ENCODE results near the gene ERBB3.
"Not testable (repeated sequence)": the region's sequence is repeated elsewhere in the genome, so short reads cannot be mapped to it uniquely, and the experiment has no call there.

The ERBB3 gene

DNA sequence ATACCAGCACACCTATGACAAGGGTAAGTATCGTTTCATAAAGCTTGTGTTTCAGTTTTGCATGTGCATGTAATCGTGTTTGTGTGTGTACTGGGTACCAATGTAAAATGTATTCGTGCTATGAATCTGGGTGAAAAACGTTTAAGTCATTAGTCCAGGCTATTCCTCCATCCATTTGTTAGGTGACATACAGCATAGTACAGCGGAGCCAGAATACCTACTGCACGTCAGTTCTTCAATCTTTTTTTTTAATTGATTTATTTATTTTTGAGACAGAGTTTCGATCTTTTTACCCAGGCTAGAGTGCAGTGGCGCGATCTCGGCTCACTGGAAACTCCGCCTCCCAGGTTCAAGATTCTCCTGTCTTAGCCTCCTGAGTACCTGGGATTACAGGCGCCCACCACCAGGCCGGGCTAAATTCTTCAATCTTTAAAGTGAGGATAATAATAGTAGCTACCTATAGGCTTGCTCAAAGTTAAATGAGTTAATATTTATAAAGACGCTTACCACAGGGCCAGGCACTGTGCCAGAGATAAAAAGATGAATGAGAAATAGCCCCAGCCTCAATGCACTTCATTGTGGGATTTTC, 38.9 kb upstream of the ERBB3 start:
- no peak for DNase-seq (ENCODE audit: low spot score)
- TF ChIP-seq, protein P1, sequence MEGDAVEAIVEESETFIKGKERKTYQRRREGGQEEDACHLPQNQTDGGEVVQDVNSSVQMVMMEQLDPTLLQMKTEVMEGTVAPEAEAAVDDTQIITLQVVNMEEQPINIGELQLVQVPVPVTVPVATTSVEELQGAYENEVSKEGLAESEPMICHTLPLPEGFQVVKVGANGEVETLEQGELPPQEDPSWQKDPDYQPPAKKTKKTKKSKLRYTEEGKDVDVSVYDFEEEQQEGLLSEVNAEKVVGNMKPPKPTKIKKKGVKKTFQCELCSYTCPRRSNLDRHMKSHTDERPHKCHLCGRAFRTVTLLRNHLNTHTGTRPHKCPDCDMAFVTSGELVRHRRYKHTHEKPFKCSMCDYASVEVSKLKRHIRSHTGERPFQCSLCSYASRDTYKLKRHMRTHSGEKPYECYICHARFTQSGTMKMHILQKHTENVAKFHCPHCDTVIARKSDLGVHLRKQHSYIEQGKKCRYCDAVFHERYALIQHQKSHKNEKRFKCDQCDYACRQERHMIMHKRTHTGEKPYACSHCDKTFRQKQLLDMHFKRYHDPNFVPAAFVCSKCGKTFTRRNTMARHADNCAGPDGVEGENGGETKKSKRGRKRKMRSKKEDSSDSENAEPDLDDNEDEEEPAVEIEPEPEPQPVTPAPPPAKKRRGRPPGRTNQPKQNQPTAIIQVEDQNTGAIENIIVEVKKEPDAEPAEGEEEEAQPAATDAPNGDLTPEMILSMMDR (IDR thresholded peaks at IDR 0.05; ENCODE audit: extremely low read depth, missing control alignments): no peak

DNA sequence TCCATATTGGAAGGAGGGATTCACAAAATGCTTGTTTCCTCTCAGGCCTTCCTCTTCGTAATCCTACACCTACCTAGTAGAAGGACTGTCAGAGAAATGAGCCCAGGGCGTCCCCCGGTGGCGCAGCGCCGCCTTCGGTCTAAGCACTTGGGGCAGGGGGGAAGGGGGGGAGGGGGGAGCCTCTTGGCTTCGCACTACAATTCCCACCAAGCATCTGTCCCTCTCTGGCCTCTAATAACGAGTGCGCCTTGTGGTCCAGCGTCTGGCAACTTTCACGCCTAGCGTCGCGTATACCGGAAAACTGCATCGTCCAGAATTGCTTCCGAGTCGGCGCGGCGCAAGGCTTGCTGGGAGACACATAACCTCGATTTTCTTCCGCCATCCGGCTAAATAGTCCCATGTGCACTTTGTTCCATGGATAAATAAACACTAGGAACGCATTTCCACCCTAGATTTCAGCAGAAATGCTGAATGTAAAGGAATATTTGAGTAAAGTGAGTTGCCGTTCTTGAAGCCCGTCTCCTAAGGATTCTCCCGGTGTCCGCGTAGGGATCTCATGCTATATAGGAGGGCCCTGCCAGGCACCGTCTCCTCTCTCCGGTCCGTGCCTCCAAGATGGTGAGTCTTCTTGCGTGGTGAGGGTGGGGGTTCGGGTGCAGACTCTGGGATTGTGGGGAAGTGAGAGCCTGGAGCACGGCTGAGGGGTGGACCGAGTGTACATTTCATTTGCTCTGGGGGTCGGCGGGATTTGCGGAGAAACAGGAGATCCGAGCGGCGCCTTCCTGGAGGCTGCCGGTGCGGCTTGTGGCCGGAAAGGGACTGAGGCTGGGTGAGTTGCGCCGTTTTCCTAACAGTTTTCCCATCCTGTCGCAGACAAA, 38.2 kb upstream of the ERBB3 start, which contains the start of gene RPS26:
RPS26 (plus strand) TSS at position 367 of the 878 bp plus-strand sequence; CDS start at position 616, 249 bp downstream.
- TF ChIP-seq, protein P1 (IDR thresholded peaks at IDR 0.05; ENCODE audit: extremely low read depth, missing control alignments): peak; percentile 50
- peak; percentile 86 for DNase-seq (ENCODE audit: low spot score)

DNA sequence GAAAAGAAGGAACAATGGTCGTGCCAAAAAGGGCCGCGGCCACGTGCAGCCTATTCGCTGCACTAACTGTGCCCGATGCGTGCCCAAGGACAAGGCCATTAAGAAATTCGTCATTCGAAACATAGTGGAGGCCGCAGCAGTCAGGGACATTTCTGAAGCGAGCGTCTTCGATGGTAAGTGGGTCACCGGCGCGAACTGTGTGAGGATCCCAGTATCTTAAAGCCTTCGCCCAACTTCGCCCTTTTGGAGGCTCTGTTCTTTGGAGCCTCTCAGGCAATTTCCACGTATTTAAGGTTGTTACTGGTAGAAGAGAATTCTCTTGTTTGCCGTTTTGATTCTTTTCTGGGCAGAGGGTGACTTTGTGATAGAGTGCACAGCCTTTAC, 37.5 kb upstream of the ERBB3 start:
- not testable (repeated sequence) for DNase-seq (ENCODE audit: low spot score)

DNA sequence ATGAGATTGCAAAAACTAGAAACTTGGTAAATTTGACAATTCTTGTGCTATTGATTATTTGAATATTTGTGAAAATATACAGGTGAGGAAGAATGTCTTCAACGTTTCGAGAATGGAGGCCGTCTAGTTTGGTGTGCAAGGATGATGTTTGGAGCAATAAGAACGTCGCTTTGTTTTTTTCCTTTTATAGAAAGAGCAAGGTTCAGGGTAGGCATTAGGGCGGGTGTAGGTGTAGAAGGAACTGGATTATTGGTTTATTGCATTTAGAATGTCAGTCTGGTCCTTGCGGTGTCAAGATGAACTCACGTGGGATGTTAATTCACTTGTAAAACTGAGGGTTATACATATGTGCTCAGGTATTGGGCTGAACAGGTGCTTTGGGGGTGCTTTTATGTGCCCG, 37.1 kb upstream of the ERBB3 start:
- no peak for DNase-seq (ENCODE audit: low spot score)
- TF ChIP-seq, protein P1 (IDR thresholded peaks at IDR 0.05; ENCODE audit: extremely low read depth, missing control alignments): no peak

DNA sequence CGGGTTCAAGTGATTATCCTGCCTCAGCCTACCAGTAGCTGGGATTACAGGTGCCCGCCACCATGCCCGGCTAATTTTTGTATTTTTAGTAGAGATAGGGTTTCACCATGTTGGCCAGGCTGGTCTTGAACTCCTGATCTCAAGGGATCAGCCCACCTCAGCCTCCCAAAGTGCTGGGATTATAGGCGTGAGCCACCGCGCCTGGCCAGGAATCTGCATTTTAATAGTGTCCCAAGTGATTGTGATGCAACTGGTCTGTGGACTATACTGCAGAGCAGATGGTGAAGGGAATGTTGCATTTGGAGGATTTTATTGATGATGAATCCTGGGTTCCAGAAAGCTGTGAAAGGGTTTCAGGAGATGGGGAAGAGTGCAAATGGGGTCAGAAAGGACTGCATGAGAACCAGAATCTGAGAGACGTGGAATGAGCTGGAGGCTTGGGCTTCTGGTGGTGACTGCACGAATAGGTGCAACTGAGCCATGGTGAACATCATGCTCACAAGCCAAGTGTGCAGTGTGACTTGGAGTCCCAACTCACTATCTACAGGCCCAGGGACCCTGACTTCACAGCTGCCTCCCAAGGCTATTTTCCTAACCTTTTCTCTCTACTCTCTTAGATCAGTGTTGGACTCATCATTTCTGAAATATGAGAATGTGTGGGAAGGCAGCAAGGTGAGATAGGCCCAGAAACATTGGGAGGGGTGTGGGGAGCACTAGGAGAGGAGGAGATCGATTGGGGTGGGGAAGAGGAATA, 33.8 kb upstream of the ERBB3 start:
- TF ChIP-seq, protein P1 (IDR thresholded peaks at IDR 0.05; ENCODE audit: extremely low read depth, missing control alignments): no peak
- no peak for DNase-seq (ENCODE audit: low spot score)

DNA sequence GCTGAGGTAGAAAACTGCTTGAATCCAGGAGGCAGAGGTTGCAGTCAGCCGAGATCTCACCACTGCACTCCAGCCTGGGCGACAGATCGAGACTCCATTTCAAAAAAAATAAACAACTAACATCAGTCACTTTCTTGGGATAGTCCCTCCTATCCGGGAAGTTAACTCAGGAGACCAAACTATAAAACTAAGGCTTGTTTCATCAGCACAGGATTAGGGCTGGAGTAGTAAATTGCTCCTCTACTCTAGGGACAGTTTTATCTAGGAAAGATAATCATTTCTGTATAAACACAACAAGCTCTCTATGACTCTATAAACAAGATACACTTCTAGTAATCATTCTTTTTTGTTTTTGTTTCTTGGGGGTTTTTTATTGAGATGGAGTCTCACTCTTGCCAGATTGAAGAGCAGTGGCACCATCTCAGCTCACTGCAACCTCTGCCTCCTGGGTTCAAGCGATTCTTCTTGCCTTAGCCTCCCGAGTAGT, 26.5 kb upstream of the ERBB3 start:
- DNase-seq (ENCODE audit: low spot score): no peak
- TF ChIP-seq, protein P1 (IDR thresholded peaks at IDR 0.05; ENCODE audit: extremely low read depth, missing control alignments): no peak

DNA sequence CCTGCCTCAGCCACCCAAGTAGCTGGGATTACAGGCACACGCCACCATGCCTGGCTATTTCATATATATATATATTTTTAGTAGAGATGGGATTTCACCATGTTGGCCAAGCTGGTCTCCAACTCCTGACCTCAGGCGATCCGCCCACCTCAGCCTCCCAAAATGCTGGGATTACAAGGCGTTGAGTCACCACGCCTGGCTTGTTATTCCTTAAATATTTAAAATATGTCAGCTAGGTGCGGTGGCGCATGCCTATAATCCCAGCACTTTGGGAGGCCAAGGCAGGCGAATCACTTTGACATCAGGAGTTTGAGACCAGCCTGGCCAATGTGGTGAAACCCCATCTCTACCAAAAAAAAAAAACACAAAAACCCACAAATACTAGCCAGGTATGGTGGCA, 20.0 kb upstream of the ERBB3 start:
- not testable (repeated sequence) for DNase-seq (ENCODE audit: low spot score)

DNA sequence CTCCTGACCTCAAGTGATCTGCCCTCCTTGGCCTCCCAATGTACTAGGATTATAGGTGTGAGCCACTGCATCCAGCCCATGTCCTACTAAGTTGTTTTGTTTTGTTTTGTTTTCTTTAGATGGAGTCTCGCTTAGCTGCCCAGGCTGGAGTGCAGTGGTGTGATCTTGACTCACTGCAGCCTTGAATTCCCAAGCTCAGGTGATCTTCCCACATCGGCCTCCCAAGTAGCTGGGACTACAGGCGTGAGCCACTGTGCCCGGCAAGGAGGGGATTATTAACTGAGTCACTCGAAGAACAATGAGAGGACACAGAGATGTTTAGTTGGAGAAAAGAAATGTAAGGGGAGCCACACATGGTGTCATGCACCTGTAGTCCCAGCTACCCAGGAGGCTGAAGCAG, 18.0 kb upstream of the ERBB3 start:
- no peak for DNase-seq (ENCODE audit: low spot score)
- TF ChIP-seq, protein P1 (IDR thresholded peaks at IDR 0.05; ENCODE audit: extremely low read depth, missing control alignments): no peak
